SHP77 (cell line): ENCODE measurements around the gene VDAC2.
"Not testable (repeated sequence)": the region's sequence is repeated elsewhere in the genome, so short reads cannot be mapped to it uniquely, and the experiment has no call there.

ENCODE experiments used
- DNase-seq, 2 experiments: peaks; one replicate each; lab custom pipeline; 2025; lab: John Stamatoyannopoulos, UW

Gene VDAC2

DNA sequence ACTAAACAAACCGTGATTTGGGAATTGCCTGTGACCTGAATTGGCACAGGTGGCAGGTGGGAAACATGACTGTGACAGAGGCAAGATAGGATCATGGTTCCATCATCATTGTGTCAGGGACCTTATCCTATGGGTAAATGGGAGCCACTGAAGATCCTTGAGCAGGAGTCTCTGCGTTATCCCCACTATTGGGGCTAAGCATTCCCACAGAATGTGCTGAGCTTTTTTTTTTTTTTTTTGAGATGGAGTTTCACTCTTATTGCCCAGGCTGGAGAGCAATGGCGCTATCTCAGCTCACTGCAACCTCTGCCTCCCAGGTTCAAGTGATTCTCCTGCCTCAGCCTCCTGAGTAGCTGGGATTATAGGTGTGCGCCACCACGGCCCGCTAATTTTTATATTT lies 10.6 kb upstream of the VDAC2 start:
- not testable (repeated sequence) for DNase-seq

- DNase-seq, result no peak
Measured at GRCh38 chr10:75201793-75202307, 8.7 kb upstream of the VDAC2 start.

GRCh38 chr10:75202321-75203045 lies 8.1 kb upstream of the VDAC2 start:
- DNase-seq, result no peak

GRCh38 chr10:75203046-75203620 lies 7.5 kb upstream of the VDAC2 start:
- not testable (repeated sequence) for DNase-seq

GRCh38 chr10:75203724-75204123 lies 6.9 kb upstream of the VDAC2 start:
- no peak for DNase-seq

GRCh38 chr10:75205908-75206307 lies 4.7 kb upstream of the VDAC2 start:
- no peak for DNase-seq

DNA sequence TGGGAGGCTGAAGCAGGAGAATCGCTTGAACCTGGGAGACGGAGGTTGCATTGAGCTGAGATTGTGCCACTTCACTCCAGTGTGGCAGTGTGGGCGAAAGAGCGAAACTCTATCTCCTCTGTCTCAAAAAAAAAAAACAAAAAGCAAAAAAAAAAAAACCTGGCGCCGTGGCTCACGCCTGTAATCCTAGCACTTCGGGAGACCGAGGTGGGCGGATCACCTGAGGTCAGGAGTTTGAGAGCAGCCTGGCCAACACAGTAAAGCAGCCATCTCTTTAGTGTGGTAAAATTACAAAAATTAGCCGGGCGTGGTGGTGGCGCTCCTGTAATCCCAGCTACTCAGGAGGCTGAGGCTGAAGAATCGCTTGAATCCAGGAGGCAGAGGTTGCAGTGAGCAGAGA lies 4.0 kb upstream of the VDAC2 start:
- not testable (repeated sequence) for DNase-seq

- DNase-seq, result no peak
Measured at GRCh38 chr10:75207079-75207856, 3.3 kb upstream of the VDAC2 start.

DNA sequence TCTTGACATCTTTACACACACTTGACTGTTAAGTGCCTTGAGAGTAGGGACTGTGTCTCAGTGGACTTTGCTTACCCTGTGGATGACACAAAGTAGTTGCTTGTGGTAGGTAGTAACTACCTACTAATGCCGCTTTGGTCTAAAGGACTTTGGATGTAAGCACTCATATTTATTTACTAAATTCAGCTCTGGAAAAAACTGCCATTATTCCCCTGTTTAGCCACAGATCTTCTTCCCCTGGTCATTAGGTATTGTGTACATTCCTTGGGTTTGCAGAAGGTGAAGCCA lies 2.8 kb upstream of the VDAC2 start:
- DNase-seq, result no peak

DNA sequence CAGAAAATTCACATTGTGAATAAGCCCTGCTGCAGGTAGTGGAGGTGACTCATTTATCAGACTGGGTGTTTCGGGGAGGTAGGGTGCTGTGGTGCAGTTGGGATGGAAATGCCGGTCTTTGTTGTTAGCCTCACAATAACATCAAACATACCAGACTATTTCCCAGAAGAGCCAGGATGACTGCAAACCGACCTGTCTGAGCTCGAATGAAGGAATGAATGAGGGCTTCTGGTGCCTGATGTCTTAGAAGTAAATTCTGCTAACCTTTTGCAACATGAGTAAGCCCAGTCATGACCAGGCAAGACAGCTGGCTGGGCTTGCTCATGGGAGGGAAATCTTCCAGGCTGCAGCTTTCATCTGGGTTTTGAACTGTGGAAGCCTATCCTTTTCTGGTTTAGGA lies 2.4 kb upstream of the VDAC2 start:
- DNase-seq, result no peak

GRCh38 chr10:75209086-75209920 lies 1.3 kb upstream of the VDAC2 start:
- DNase-seq, result no peak

GRCh38 chr10:75209921-75210281 lies 695 bp upstream of the VDAC2 start:
- peak; percentile 29 to 32 for DNase-seq

- DNase-seq, result no peak
Measured at GRCh38 chr10:75211007-75211691, 553 bp downstream of the VDAC2 start.

DNA sequence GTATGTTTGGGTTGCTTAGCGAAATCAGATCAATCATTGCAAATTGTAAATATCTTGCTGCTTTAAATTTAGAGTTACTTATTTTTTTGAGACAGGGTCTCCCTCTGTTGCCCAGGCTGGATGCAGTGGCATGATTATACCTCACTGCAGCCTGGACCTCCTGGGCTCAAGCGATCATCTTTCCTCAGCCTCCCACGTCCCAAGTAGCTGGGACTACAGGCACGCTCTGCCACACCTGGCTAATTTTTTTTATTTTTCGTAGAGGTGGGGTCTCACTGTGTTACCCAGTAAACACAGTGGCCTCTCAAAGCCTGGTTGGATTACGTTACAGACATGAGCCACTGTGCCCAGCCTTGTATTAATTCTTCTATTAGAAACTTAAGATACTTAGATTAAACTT lies 1.7 kb downstream of the VDAC2 start:
- DNase-seq, result no peak

GRCh38 chr10:75220274-75220673 lies 9.7 kb downstream of the VDAC2 start:
- no peak for DNase-seq

DNA sequence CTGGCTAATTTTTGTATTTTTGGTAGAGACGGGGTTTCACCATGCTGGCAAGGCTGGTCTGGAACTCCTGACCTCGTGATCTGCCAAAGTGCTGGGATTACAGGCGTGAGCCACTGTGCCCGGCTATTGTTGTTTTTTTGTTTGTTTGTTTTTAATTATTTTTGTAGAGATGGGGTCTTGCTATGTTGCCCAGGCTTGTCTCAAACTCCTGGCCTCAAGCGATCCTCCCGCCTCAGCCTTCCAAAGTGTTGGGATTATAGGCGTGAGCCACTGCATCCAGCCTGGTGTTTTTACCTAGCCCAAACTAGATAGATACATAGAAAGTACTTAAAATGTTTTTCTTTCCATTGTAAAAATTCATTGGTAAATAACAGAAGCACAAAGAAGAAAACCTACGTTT lies 10.9 kb downstream of the VDAC2 start:
- not testable (repeated sequence) for DNase-seq

DNA sequence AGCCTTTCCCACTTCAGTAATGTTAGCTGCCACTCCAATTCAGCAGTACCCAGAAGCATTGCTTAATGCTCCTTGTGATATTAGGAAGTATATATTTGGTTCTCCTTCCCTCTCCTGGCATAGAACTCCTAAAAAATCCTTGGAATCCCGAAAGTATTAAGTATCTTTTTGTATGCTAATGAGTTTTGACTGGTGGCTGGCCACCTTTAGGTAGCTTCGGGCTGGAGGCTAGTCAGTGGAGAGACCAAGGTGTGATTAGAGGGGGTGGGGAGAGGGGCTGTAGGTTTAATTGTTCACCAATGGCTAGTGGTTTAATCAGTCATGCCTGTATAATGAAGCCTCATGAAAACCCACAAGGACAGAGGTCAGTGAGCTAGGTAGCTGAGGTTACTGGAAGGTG lies 12.9 kb downstream of the VDAC2 start:
- DNase-seq, result no peak

DNA sequence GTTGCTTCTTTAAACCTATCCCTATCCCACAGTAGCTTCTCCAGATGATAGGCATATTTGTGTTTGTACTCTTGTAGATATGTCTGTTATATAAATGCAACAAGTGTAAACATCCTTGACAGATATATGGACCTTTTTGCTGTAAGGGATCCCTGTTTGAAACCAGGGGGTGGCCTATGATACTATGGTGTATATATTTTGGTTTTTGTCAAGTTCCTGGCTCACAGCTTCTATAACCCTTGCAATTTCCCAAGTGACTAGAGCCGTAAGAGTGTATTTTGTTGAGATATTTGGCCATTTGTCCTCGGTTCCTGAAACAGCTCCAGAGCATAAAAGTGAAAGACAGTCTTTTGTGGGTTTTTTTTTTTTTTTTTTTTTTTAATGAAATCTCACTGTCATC lies 15.5 kb downstream of the VDAC2 start:
- no peak for DNase-seq

GRCh38 chr10:75226656-75227055 lies 16.1 kb downstream of the VDAC2 start:
- no peak for DNase-seq

- no peak for DNase-seq
Measured at GRCh38 chr10:75228278-75228677, 17.7 kb downstream of the VDAC2 start.

DNA sequence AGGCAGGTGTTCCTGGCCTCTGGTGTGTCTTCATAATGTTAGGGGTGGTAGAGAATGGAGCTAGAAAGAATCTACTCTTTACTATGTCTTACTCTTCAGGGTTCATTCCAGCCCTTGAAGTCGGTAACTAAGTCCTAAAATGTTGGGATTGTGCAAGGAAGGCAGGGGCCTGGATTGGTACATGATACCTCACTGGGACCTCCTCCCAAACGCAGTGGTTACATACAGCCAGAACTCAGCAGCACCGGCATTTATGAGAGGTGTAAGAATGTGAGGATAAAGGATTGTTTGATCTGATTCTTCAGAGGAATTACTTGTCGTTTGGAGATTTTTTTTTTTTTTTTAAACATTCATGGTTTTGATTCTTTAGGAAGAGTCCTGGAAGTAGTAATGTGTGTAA lies 18.2 kb downstream of the VDAC2 start:
- DNase-seq, result no peak

- DNase-seq, result no peak
Measured at GRCh38 chr10:75229971-75230370, 19.4 kb downstream of the VDAC2 start.
